ENCODE measurements around the gene DNPEP. TPM values are rescaled to one million over a fixed set of nuclear protein-coding genes. Genes with fewer than 3 reads are reported as not detected.

DNPEP gene
- total RNA-seq, 1 donor from 2014 or later, result 76.5 TPM

DNA sequence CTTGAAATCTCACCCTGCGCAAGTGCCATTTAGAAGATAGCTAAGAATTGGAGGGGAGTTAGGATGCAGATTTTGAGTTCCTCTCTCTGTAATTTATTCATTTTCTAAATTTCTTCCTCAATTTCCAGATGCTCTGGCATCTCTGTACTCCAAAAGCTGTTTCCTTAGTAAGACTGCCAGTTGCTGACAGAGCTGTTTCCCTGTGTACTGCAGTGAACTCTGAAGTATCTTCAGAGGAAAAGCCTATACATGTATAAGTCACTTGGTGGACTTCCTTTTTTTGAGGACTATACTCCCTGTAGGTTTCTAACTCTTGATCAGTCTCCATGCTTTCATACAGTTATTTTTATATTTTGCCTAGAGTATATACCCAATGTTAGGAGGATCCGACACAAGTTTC lies 53.6 kb downstream of the DNPEP start:
- no peak for ATAC-seq (ENCODE audit: poor library complexity)
- intact Hi-C loops (cut with DNase I), result no loop called here
- DNase-seq, result no peak

DNA sequence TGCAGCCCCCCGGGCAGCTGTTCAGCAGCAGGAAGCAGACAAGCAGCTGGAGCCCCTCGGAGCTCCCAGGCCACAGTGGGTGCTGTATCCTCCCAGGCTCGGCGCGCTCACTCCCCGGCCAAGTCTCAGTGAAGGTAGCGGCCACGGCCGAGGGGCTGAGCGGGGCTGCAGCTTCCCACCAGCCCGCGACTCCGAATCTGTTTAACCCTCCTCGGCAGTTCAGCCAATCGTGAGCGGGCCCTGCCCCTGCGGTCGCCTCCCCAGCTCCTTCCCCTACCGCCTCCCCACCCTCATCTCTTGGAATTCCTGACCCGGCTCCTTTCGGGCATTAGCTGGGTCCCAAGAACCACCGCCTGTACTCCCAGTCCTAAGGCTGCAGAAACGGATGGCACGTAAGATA lies 55.2 kb downstream of the DNPEP start, which contains the start of gene RESP18:
TSS of gene RESP18 (minus strand) at position 203 of the 400 bp plus-strand sequence.
- ATAC-seq (ENCODE audit: poor library complexity) (no peak), DNase-seq (no peak)
- intact Hi-C loops (cut with DNase I), result no loop called here

DNA sequence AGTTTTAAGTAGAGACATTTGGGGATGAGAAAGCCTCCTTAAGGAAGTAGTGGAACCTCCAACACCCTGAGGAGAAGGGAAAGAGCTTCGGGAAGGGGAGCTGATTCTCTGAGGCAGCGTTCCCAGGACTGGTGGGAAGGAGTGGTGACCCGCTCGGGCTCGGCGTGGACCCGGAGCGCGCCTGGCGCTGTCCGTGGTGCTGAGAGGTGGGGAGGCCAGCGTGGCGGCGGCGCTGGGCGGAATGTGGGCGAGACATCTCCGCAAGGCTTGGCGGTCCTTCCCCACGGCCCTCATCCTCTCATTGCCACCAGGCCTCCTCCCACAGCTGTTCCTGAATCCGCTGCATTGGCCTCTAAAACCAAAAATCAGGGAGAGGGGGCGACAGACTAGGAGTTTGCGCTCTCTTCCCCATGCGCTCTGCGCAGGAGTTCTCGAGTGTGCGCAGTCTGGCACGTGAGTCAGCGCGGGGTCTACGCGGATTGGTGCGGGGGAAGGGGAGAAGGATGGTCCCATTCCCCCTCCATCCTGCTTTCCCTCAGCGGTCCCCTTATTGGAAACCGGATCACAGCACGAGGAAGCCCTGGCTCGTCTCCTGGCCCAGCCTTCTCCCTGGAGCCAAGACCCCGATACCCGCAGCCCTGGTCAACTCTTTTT lies 56.0 kb downstream of the DNPEP start:
- intact Hi-C loops (cut with DNase I), result no loop called here
- ATAC-seq (ENCODE audit: poor library complexity) (peak; percentile 74), DNase-seq (no peak)

DNA sequence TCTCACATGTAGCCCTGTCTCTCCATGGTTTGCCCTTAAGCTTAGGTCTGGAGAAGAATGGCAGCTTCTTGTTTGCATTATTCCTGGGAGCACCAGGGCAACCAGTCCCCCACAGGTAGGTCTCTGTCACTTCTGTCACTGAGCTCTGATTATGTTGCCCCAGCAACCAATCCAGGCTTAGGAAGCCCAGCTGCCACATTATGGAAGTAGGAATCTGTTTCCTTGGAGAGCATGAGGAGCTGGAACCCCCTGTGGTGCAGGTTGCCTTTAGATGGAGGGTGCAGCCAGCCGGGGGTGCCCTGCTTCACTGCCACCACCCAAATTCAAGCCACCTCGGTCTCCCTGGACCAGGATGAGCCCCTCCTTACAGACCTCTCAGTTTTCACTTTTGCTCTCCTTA lies 60.0 kb downstream of the DNPEP start:
- ATAC-seq (ENCODE audit: poor library complexity), result no peak
- intact Hi-C loops (cut with DNase I), result no loop called here
- DNase-seq, result no peak

DNA sequence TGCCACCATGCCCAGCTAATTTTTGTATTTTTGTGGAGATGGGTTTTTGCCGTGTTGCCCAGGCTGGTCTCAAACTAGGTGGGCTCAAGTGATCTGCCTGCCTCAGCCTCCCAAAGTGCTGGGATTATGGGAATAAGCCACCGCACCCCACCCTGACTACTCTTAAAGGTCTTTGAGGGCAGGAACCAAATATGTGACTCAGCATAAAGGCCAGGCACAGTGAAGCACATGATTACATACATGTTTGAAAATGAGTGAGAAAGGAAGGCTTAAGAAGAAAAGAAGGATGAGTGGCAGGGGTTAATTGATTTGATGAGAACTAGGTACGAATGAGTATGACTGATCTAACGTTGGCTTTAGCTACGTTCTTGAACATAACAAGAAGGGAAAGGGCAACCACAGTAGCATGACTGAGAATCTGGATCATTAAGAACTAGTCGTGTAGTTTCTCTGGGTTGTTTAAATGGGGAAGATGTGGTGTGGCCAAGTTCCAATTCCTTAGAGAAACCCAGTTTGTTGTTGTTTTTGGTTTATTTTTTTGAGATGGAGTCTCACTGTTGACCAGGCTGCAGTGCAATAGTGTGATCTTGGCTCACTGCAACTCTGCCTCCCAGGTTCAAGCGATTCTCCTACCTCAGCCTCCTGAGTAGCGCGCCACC lies 61.9 kb downstream of the DNPEP start:
- intact Hi-C loops (cut with DNase I), result no loop called here
- ATAC-seq (ENCODE audit: poor library complexity) (no peak), DNase-seq (no peak)

DNA sequence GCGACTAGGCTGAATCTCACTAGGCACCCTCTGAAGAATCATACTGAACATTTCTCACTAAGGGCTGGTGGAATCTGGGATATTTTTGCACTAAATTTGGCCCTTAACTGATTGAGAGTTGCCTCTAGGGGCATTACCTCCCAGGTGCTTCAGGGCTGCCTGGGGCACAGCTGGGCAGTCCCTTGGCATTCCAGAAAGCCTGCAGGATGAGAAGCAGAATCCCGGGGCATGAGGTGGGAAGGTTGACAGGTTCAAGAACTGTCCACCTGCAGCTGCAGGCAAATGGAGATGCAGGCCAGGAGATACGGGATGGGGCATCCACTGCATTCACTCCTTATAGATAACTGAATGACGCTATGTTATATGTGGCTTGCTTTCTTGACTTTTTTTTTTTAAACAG lies 62.6 kb downstream of the DNPEP start:
- ATAC-seq (ENCODE audit: poor library complexity), result no peak
- intact Hi-C loops (cut with DNase I), result no loop called here
- no peak for DNase-seq

DNA sequence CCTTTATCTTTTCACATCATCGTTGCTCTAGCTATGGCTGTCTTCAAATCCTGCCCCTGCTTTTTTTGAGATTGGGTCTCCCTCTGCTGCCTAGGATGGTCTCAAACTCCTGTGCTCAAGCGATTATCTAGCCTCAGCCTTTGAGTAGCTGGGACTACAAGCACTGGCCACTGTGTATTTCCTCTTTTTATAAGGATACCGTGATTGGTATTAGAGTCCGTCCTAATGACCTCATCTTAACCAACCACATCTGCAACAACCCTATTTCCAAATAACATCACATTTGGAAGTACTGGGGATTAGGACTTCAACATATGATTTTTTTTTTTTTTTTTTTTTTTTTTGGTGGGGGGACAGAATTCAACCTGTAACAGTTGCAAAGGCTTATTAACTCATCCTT lies 64.3 kb downstream of the DNPEP start:
- no peak for ATAC-seq (ENCODE audit: poor library complexity)
- no peak for DNase-seq
- intact Hi-C loops (cut with DNase I), result no loop called here

Other genes starting within 250 kb of the DNPEP start
- gene NHEJ1, start 227.1 kb downstream of the DNPEP start, total RNA-seq, result 7.5 TPM
- gene SLC23A3, start 217.9 kb downstream of the DNPEP start, total RNA-seq, result 1.4 TPM
- gene CNPPD1, start 211.0 kb downstream of the DNPEP start, total RNA-seq, result 69.3 TPM
- 36.8 TPM for gene RETREG2, start 209.6 kb downstream of the DNPEP start, total RNA-seq
- gene ZFAND2B, start 181.1 kb downstream of the DNPEP start, total RNA-seq, result 21.3 TPM
- gene ABCB6, start 169.0 kb downstream of the DNPEP start, total RNA-seq, result 25.2 TPM
- 86.3 TPM for gene ATG9A, start 158.3 kb downstream of the DNPEP start, total RNA-seq
- 27.3 TPM for gene ANKZF1, start 158.1 kb downstream of the DNPEP start, total RNA-seq
- gene GLB1L, start 142.5 kb downstream of the DNPEP start, total RNA-seq, result 1.4 TPM
- 16.7 TPM for gene STK16, start 142.4 kb downstream of the DNPEP start, total RNA-seq
- not detected for gene TUBA4B, start 134.7 kb downstream of the DNPEP start, total RNA-seq
- 84.3 TPM for gene TUBA4A, start 134.0 kb downstream of the DNPEP start, total RNA-seq
- 83.3 TPM for gene DNAJB2, start 108.5 kb downstream of the DNPEP start, total RNA-seq
- gene PTPRN, start 78.5 kb downstream of the DNPEP start, total RNA-seq, result not detected
- not detected for gene RESP18, start 55.2 kb downstream of the DNPEP start, total RNA-seq
- 12,920 TPM for gene DES, start 30.5 kb upstream of the DNPEP start, total RNA-seq
- gene SPEG, start 46.9 kb upstream of the DNPEP start, total RNA-seq, result 103 TPM
- gene GMPPA, start 111.0 kb upstream of the DNPEP start, total RNA-seq, result 22.3 TPM
- gene ASIC4, start 126.6 kb upstream of the DNPEP start, total RNA-seq, result not detected
- gene CHPF, start 155.9 kb upstream of the DNPEP start, total RNA-seq, result 85.9 TPM
- 2.6 TPM for gene TMEM198, start 156.1 kb upstream of the DNPEP start, total RNA-seq
- gene OBSL1, start 183.6 kb upstream of the DNPEP start, total RNA-seq, result 165 TPM
- gene INHA, start 184.4 kb upstream of the DNPEP start, total RNA-seq, result 2.6 TPM
- gene STK11IP, start 209.9 kb upstream of the DNPEP start, total RNA-seq, result 15.6 TPM
- 503 TPM for gene SLC4A3, start 239.7 kb upstream of the DNPEP start, total RNA-seq

All from Right ventricle myocardium superior (tissue), 1 donor.